CMK (cell line): ENCODE results near the gene TADA1.
"Not testable (repeated sequence)": the region's sequence is repeated elsewhere in the genome, so short reads cannot be mapped to it uniquely, and the experiment has no call there.

Source experiments
- DNase-seq: peaks from one replicate; pipeline ENCODE4 v3.0.0-alpha.2; 2010; ENCODE audit warnings: low read depth

Gene TADA1

GRCh38 chr1:166895766-166896165 is 19.7 kb upstream of the TADA1 start:
- DNase-seq = peak; percentile 58

GRCh38 chr1:166889776-166890175 is 13.7 kb upstream of the TADA1 start:
- no peak for DNase-seq

GRCh38 chr1:166888373-166889111 is 12.5 kb upstream of the TADA1 start:
- DNase-seq = no peak

GRCh38 chr1:166884971-166885370 is 8.9 kb upstream of the TADA1 start:
- no peak for DNase-seq

- DNase-seq = no peak
Measured at GRCh38 chr1:166884040-166884642, 8.1 kb upstream of the TADA1 start.

- no peak for DNase-seq
Measured at GRCh38 chr1:166882893-166883292, 6.8 kb upstream of the TADA1 start.

GRCh38 chr1:166878173-166878917 is 2.3 kb upstream of the TADA1 start:
- not testable (repeated sequence) for DNase-seq

- no peak for DNase-seq
Measured at GRCh38 chr1:166876540-166876838, 425 bp upstream of the TADA1 start.

- DNase-seq = no peak
Measured at GRCh38 chr1:166875302-166875733, 746 bp downstream of the TADA1 start.

GRCh38 chr1:166874464-166874863 is 1.6 kb downstream of the TADA1 start:
- no peak for DNase-seq

- no peak for DNase-seq
Measured at GRCh38 chr1:166870584-166870983, 5.5 kb downstream of the TADA1 start.

- no peak for DNase-seq
Measured at GRCh38 chr1:166869318-166870099, 6.6 kb downstream of the TADA1 start.

GRCh38 chr1:166868639-166869038 is 7.4 kb downstream of the TADA1 start:
- DNase-seq = no peak

- no peak for DNase-seq
Measured at GRCh38 chr1:166865926-166866325, 10.1 kb downstream of the TADA1 start.

- no peak for DNase-seq
Measured at GRCh38 chr1:166859597-166859996, 16.5 kb downstream of the TADA1 start.

GRCh38 chr1:166858726-166859419 is 17.2 kb downstream of the TADA1 start:
- DNase-seq = no peak

- no peak for DNase-seq
Measured at GRCh38 chr1:166857995-166858394, 18.1 kb downstream of the TADA1 start.

GRCh38 chr1:166855558-166855957 is 20.5 kb downstream of the TADA1 start:
- DNase-seq = no peak

- no peak for DNase-seq
Measured at GRCh38 chr1:166852918-166853317, 23.1 kb downstream of the TADA1 start.

GRCh38 chr1:166849135-166849534 is 26.9 kb downstream of the TADA1 start:
- DNase-seq = no peak

GRCh38 chr1:166848193-166848592 is 27.9 kb downstream of the TADA1 start:
- DNase-seq = no peak

- DNase-seq = no peak
Measured at GRCh38 chr1:166844791-166845190, 31.3 kb downstream of the TADA1 start.
